Caco-2 (cell line): ENCODE results near the gene PBOV1. TPM values are rescaled to one million over a fixed set of nuclear protein-coding genes. Genes with fewer than 3 reads are reported as not detected.

Experiments used
- Bru-seq: library from RNA; stranded (reverse); fragments of 400-500 nt; gene quantifications from one replicate; lab custom pipeline; 2021; lab: Mats Ljungman, UMichigan
- BruChase-seq, 2 experiments: library from RNA; stranded (reverse); fragments of 400-500 nt; gene quantifications; one replicate each; lab custom pipeline; 2021; lab: Mats Ljungman, UMichigan
- BruUV-seq: library from RNA; stranded (reverse); fragments of 400-500 nt; replicated peaks from 2 replicates; lab custom pipeline; 2021; lab: Mats Ljungman, UMichigan
- CTCF ChIA-PET: fragments of 300-600 bp; sonication (Branson Sonifier 250); formaldehyde crosslinking; loops from one replicate; lab custom pipeline; 2022; ENCODE audit warnings: antibody characterized with exemption; lab: Charles Lee
- POLR2A ChIA-PET: fragments of 300-600 bp; sonication (Branson Sonifier 250); formaldehyde crosslinking; loops from one replicate; lab custom pipeline; 2022; ENCODE audit warnings: antibody characterized with exemption; lab: Charles Lee
- DNase-seq, 2 experiments: peaks; one replicate each; pipeline versions ENCODE4 v3.0.0 to v3.0.0-alpha.2; 2020 to 2022
- H3K27me3 ChIP-seq: replicated peaks from 2 replicates; pipeline ENCODE4 v1.6.0; 2011; ENCODE audit warnings: low read length; ENCODE audit not compliant: control insufficient read depth, insufficient read depth
- H3K36me3 ChIP-seq: 2 replicates; pipeline ENCODE4 v1.5.1; 2011; ENCODE audit warnings: low read length; ENCODE audit not compliant: control insufficient read depth, insufficient read depth
- H3K4me1 ChIP-seq: fragments of 250-450 bp; sonication (Bioruptor Pico); 2 replicates; pipeline ENCODE4 v1.5.1; 2020; ENCODE audit warnings: mild to moderate bottlenecking
- H3K4me3 ChIP-seq: 2 replicates; pipeline ENCODE4 v1.5.1; 2011; ENCODE audit warnings: low read depth, mild to moderate bottlenecking, control low read depth, low read length
- H3K9me3 ChIP-seq: fragments of 250-450 bp; sonication (Bioruptor Pico); 2 replicates; pipeline ENCODE4 v1.5.1; 2020; ENCODE audit warnings: mild to moderate bottlenecking, moderate library complexity
- H3K27ac Mint-ChIP-seq: one replicate; pipeline ENCODE4 v1.8.0; 2022; ENCODE audit warnings: mixed read lengths; ENCODE audit not compliant: unreplicated experiment
- H3K27me3 Mint-ChIP-seq: one replicate; pipeline ENCODE4 v1.8.0; 2022; ENCODE audit warnings: mixed read lengths; ENCODE audit not compliant: insufficient read depth, unreplicated experiment
- H3K36me3 Mint-ChIP-seq: one replicate; pipeline ENCODE4 v1.8.0; 2022; ENCODE audit warnings: mild to moderate bottlenecking, mixed read lengths; ENCODE audit not compliant: insufficient read depth, unreplicated experiment
- H3K4me1 Mint-ChIP-seq: one replicate; pipeline ENCODE4 v1.8.0; 2022; ENCODE audit warnings: low read depth, mixed read lengths; ENCODE audit not compliant: unreplicated experiment
- H3K4me3 Mint-ChIP-seq: one replicate; pipeline ENCODE4 v1.8.0; 2022; ENCODE audit warnings: mild to moderate bottlenecking, moderate library complexity, mixed read lengths; ENCODE audit not compliant: unreplicated experiment
- H3K9me3 Mint-ChIP-seq: one replicate; pipeline ENCODE4 v1.8.0; 2022; ENCODE audit warnings: mixed read lengths; ENCODE audit not compliant: unreplicated experiment
- intact Hi-C: fragments of 100-400 bp; cut with micrococcal nuclease; formaldehyde crosslinking; loops from one replicate; pipeline ENCODE4 v1.10.0; 2022; ENCODE audit not compliant: unreplicated experiment
- long read RNA-seq: library from polyadenylated mRNA; stranded (forward); transcript quantifications from one replicate; pipeline ENCODE4 v2.0.0, GENCODE V29; 2022
- total RNA-seq: library from RNA; stranded (reverse); gene quantifications from 2 replicates; pipeline ENCODE4 v1.2.3, GENCODE V29; 2022
- TF ChIP-seq, protein P1 (sequence below), 2 experiments: fragments of 200-600 bp in 1 of 2; IDR thresholded peaks; 1 replicate in 1 of 2; 2 replicates in 1 of 2; pipeline versions ENCODE4 v1.5.1 to v1.8.0; 2011 to 2022; ENCODE audit warnings: antibody characterized with exemption in 1 of 2, control low read depth in 1 of 2, inconsistent platforms in 1 of 2, low read depth in 1 of 2, low read length in 1 of 2, mild to moderate bottlenecking in 1 of 2, moderate library complexity in 1 of 2; ENCODE audit not compliant: insufficient read depth in 1 of 2, severe bottlenecking in 1 of 2, unreplicated experiment in 1 of 2

PBOV1 gene
- total RNA-seq = not detected in 2 replicates
- Bru-seq, nascent RNA = not detected
- BruChase-seq, experiment 1, labeled RNA remaining after a 2-hour chase = percentile 17 among the genes with signal in this experiment
- not detected for BruChase-seq, experiment 2, labeled RNA remaining after a 6-hour chase
- long read RNA-seq = 0 reads

DNA sequence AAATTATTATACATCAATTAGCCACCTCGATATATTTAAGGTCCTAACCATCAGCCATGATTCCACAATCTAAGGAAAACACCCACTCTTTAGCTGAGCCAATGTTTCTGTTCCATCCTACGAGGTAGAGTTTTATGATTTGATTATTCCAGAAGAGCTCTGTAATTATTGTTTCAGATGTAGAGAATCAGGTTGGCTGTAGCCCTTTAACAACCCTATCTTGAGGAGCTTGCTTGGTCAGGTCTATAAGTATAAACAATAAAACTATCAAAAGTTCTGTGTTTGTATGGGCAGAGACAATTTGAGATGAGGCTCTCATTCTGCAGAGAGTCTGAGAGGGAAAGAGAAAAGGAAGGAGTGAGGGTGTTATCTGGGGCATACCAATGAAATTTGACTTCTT lies at the start of gene PBOV1:
TSS of gene PBOV1 (minus strand) at position 43 of the 400 bp plus-strand sequence. CDS start 96 bp downstream, outside the sequence.
- H3K27me3 ChIP-seq = no peaks in the 10 kb centered on the region
- no TSS peak for BruUV-seq
- intact Hi-C loops = no loop called here
- Mint-ChIP-seq H3K36me3 (no peaks in the 10 kb centered on the region), H3K27ac (no peak within 1 kb of the TSS), H3K4me1 (peaks cover 7% of the 10 kb centered on the region), H3K27me3 (no peaks in the 10 kb centered on the region), H3K9me3 (no peaks in the 10 kb centered on the region), H3K4me3 (no peak within 1 kb of the TSS)
- no peaks in the 10 kb centered on the region for H3K4me1 ChIP-seq
- DNase-seq = no peak
- no peaks in the 10 kb centered on the region for H3K36me3 ChIP-seq
- ChIA-PET POLR2A (no interaction called here), CTCF (no interaction called here)
- H3K4me3 ChIP-seq = no peak within 1 kb of the TSS
- TF ChIP-seq, protein P1, sequence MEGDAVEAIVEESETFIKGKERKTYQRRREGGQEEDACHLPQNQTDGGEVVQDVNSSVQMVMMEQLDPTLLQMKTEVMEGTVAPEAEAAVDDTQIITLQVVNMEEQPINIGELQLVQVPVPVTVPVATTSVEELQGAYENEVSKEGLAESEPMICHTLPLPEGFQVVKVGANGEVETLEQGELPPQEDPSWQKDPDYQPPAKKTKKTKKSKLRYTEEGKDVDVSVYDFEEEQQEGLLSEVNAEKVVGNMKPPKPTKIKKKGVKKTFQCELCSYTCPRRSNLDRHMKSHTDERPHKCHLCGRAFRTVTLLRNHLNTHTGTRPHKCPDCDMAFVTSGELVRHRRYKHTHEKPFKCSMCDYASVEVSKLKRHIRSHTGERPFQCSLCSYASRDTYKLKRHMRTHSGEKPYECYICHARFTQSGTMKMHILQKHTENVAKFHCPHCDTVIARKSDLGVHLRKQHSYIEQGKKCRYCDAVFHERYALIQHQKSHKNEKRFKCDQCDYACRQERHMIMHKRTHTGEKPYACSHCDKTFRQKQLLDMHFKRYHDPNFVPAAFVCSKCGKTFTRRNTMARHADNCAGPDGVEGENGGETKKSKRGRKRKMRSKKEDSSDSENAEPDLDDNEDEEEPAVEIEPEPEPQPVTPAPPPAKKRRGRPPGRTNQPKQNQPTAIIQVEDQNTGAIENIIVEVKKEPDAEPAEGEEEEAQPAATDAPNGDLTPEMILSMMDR (IDR thresholded peaks at IDR 0.05; ENCODE audit: insufficient read depth in 1 of 2, low read depth in 1 of 2, low read length in 1 of 2, severe bottlenecking in 1 of 2, unreplicated experiment in 1 of 2) = no peak
- no peaks in the 10 kb centered on the region for H3K9me3 ChIP-seq

DNA sequence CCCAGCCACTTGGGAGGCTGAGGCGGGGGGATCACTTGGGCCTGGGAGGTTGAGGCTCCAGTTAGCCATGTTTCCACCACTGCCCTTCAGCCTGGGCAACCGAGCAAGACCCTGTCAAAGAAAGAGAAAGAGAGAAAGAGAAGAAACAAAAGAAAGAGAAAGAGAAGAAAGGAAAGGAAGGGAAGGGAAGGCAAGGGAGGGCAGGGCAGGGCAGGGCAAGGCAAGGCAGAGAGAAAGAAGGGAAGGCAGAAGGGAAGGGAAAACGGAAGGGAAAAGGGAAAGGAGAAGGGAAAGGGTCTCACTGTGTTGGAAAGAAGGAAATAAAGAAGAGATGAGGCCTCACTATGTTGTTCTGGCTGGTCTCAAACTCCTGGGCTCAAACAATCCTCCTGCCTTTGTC lies 47.8 kb upstream of the PBOV1 start:
- Histone ChIP-seq H3K27me3 (no peaks in the 10 kb centered on the region), H3K4me1 (no peaks in the 10 kb centered on the region), H3K9me3 (no peaks in the 10 kb centered on the region), H3K4me3 (no peak overlapping the region), H3K36me3 (no peaks in the 10 kb centered on the region)
- TF ChIP-seq, protein P1 (IDR thresholded peaks at IDR 0.05; ENCODE audit: insufficient read depth in 1 of 2, low read depth in 1 of 2, low read length in 1 of 2, severe bottlenecking in 1 of 2, unreplicated experiment in 1 of 2) = no peak
- BruUV-seq = no TSS peak
- no peak overlapping the region for H3K4me3 Mint-ChIP-seq
- H3K27me3 Mint-ChIP-seq = no peaks in the 10 kb centered on the region
- peaks cover 4% of the 10 kb centered on the region for H3K36me3 Mint-ChIP-seq
- intact Hi-C loops = no loop called here
- H3K4me1 Mint-ChIP-seq = peaks cover 8% of the 10 kb centered on the region
- no peak for DNase-seq
- CTCF ChIA-PET = no interaction called here
- no peaks in the 10 kb centered on the region for H3K9me3 Mint-ChIP-seq
- no peak overlapping the region for H3K27ac Mint-ChIP-seq
- POLR2A ChIA-PET = no interaction called here

DNA sequence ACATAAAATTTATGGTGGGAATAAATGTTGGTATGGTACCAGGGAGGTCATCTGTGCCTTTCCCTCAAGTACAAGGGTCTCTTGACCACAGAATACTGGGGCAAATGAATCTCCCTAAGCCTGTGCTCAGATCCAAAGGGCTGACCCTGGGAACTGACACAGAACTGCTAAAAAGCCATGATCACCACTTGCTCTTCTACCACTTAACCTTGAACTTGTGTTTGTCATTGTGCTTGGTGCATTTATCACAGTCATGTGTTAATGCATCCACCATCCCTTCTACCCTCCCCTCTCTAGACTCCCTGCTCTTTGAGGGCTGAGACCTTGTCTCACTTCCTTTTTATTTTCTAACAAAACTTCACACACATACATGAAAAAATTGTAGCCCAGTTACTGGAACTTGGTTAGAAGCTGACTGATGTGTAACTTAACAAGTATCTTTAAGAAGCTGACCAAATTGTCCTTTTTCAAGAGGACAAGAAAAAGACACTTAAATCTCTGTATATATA lies 46.1 kb upstream of the PBOV1 start:
- ChIA-PET POLR2A (no interaction called here), CTCF (no interaction called here)
- no peaks in the 10 kb centered on the region for H3K36me3 Mint-ChIP-seq
- H3K4me3 Mint-ChIP-seq = no peak overlapping the region
- peaks cover 8% of the 10 kb centered on the region for H3K4me1 Mint-ChIP-seq
- Histone ChIP-seq H3K36me3 (no peaks in the 10 kb centered on the region), H3K9me3 (no peaks in the 10 kb centered on the region), H3K4me1 (no peaks in the 10 kb centered on the region), H3K27me3 (no peaks in the 10 kb centered on the region), H3K4me3 (no peak overlapping the region)
- intact Hi-C loops = no loop called here
- TF ChIP-seq, protein P1 (IDR thresholded peaks at IDR 0.05; ENCODE audit: insufficient read depth in 1 of 2, low read depth in 1 of 2, low read length in 1 of 2, severe bottlenecking in 1 of 2, unreplicated experiment in 1 of 2) = no peak
- H3K27ac Mint-ChIP-seq = no peak overlapping the region
- no TSS peak for BruUV-seq
- H3K9me3 Mint-ChIP-seq = no peaks in the 10 kb centered on the region
- H3K27me3 Mint-ChIP-seq = no peaks in the 10 kb centered on the region
- no peak for DNase-seq
